Naive thymus-derived CD4-positive, alpha-beta T cell (primary cell): ENCODE results near the gene ZFP91. TPM values are rescaled to one million over a fixed set of nuclear protein-coding genes. Genes with fewer than 3 reads are reported as not detected.

Experiments used
- ATAC-seq: fragments of 150-1000 bp; cut with Tn5 transposase; 2 replicates; pipeline ENCODE4 v1.10.0; 2021; ENCODE audit warnings: mild to moderate bottlenecking, moderate library complexity
- CTCF ChIA-PET: fragments of 350-600 bp; sonication (Branson Sonifier 250); formaldehyde crosslinking; loops from one replicate; lab custom pipeline; 2021; ENCODE audit warnings: antibody characterized with exemption; lab: Charles Lee
- POLR2A ChIA-PET: fragments of 350-600 bp; sonication (Branson Sonifier 250); formaldehyde crosslinking; loops from one replicate; lab custom pipeline; 2021; ENCODE audit warnings: antibody characterized with exemption, inconsistent platforms; lab: Charles Lee
- DNase-seq, 9 donors: peaks; one replicate each; pipeline versions ENCODE4 v3.0.0 to v3.0.0-alpha.2; 2020 to 2022; ENCODE audit warnings: mixed read lengths in 1 of 9
- H3K27ac ChIP-seq: one replicate; pipeline ENCODE4 v1.7.0; 2013; ENCODE audit warnings: mild to moderate bottlenecking, low read depth, low read length, moderate library complexity
- H3K27me3 ChIP-seq, 2 donors: one replicate each; pipeline ENCODE4 v1.7.0; 2013; ENCODE audit warnings: low read length in 2 of 2, mild to moderate bottlenecking in 2 of 2, moderate library complexity in 2 of 2; ENCODE audit not compliant: control insufficient read depth in 2 of 2, insufficient read depth in 2 of 2
- H3K36me3 ChIP-seq, 3 experiments: 1 replicate in 2 of 3; 2 replicates in 1 of 3; pipeline ENCODE4 v1.7.0; 2013; ENCODE audit warnings: low read length in 3 of 3, mild to moderate bottlenecking in 3 of 3, moderate library complexity in 1 of 3; ENCODE audit not compliant: insufficient read depth in 3 of 3, control insufficient read depth in 2 of 3
- H3K4me1 ChIP-seq, 2 donors: one replicate each; pipeline ENCODE4 v1.7.0; 2013; ENCODE audit warnings: low read length in 2 of 2, mild to moderate bottlenecking in 2 of 2, moderate library complexity in 1 of 2; ENCODE audit not compliant: control insufficient read depth in 2 of 2, insufficient read depth in 2 of 2
- H3K4me3 ChIP-seq: 2 replicates; pipeline ENCODE4 v1.7.0; 2013; ENCODE audit warnings: mild to moderate bottlenecking, low read length
- H3K9me3 ChIP-seq, 3 experiments: 1 replicate in 2 of 3; 2 replicates in 1 of 3; pipeline ENCODE4 v1.7.0; 2013; ENCODE audit warnings: low read length in 3 of 3; ENCODE audit not compliant: control insufficient read depth in 2 of 3
- H3K27ac Mint-ChIP-seq, 9 donors: one replicate each; pipeline ENCODE4 v1.8.0; 2020 to 2022; ENCODE audit warnings: mixed read lengths in 9 of 9, mild to moderate bottlenecking in 8 of 9, moderate library complexity in 5 of 9, inconsistent platforms in 2 of 9
- H3K27me3 Mint-ChIP-seq, 5 donors: one replicate each; pipeline ENCODE4 v1.8.0; 2021 to 2022; ENCODE audit warnings: mixed read lengths in 5 of 5, mild to moderate bottlenecking in 1 of 5
- H3K36me3 Mint-ChIP-seq, 5 donors: one replicate each; pipeline ENCODE4 v1.8.0; 2020 to 2022; ENCODE audit warnings: mixed read lengths in 5 of 5, mild to moderate bottlenecking in 3 of 5, inconsistent platforms in 1 of 5
- H3K4me1 Mint-ChIP-seq, 7 donors: one replicate each; pipeline ENCODE4 v1.8.0; 2020 to 2022; ENCODE audit warnings: mixed read lengths in 7 of 7, mild to moderate bottlenecking in 3 of 7, inconsistent platforms in 1 of 7
- H3K4me3 Mint-ChIP-seq, 10 donors: one replicate each; pipeline ENCODE4 v1.8.0; 2020 to 2022; ENCODE audit warnings: mild to moderate bottlenecking in 10 of 10, mixed read lengths in 10 of 10, moderate library complexity in 6 of 10, inconsistent platforms in 2 of 10
- H3K9me3 Mint-ChIP-seq, 11 donors: one replicate each; pipeline ENCODE4 v1.8.0; 2020 to 2022; ENCODE audit warnings: mixed read lengths in 11 of 11, mild to moderate bottlenecking in 4 of 11, inconsistent platforms in 1 of 11, moderate library complexity in 1 of 11
- intact Hi-C, 2 donors: fragments of 100-400 bp; cut with micrococcal nuclease; formaldehyde crosslinking; loops; one replicate each; pipeline ENCODE4 v1.15.1; 2023
- polyA plus RNA-seq, 2 donors: library from polyadenylated mRNA; unstranded; fragments of 300-500 nt; fragmentation: Illumina TruSeq; gene quantifications; one replicate each; pipeline ENCODE4 v1.2.3, GENCODE V29; 2021
- total RNA-seq, 6 experiments: library from RNA in 5 of 6; stranded (reverse) in 5 of 6; gene quantifications; 1 replicate in 5 of 6; 2 replicates in 1 of 6; pipeline ENCODE4 v1.2.3 and lab custom pipeline; 2021 to 2026

The ZFP91 gene, protein sequence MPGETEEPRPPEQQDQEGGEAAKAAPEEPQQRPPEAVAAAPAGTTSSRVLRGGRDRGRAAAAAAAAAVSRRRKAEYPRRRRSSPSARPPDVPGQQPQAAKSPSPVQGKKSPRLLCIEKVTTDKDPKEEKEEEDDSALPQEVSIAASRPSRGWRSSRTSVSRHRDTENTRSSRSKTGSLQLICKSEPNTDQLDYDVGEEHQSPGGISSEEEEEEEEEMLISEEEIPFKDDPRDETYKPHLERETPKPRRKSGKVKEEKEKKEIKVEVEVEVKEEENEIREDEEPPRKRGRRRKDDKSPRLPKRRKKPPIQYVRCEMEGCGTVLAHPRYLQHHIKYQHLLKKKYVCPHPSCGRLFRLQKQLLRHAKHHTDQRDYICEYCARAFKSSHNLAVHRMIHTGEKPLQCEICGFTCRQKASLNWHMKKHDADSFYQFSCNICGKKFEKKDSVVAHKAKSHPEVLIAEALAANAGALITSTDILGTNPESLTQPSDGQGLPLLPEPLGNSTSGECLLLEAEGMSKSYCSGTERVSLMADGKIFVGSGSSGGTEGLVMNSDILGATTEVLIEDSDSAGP
- total RNA-seq = 10 to 100 TPM; 36.9 to 53.8 (median 40.9) TPM
- polyA plus RNA-seq = 1 to 10 TPM; 6.5 to 7.2 TPM
- 58.4 reads per million, percentile 74 among the genes with 10 or more reads in this experiment for total RNA-seq (lab: John Stamatoyannopoulos, UW)

DNA sequence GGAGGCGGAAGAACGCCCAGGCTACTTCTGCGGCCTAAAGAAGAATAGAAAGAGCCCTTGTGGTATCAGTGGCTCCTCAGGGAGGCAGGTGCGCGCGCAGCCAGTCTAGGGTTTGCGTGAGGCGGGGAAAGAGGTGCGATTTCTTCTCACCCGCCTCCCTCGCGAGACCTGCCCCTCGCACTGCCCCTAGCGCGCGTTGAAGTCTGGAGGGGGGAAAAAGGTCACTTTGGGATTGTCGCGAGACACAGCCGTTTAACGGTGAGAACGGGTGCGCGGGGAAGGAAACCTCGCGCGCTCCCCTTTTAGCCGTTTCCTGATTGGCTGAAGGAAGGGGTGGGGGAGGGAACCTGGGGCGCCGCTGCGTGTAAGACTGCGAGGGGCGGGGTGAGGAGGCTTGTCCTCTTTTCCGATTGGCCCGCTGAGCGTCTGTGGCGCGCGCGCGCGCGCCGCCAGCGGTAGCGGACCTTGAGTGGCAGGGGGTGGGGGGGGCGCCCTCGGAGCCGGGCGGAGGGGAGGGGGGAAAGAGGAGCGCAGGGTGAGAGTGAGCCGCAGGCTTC is at the start of gene ZFP91:
TSS of gene ZFP91 (plus strand) at position 429 of the 557 bp plus-strand sequence. CDS start 219 bp downstream, outside the sequence.
- Histone ChIP-seq H3K27me3 (no peaks in the 10 kb centered on the region), H3K9me3 (no peaks in the 10 kb centered on the region), H3K36me3 (peaks cover 0 to 4% (median 0%) of the 10 kb centered on the region in 3 experiments), H3K27ac (peak within 1 kb of the TSS; percentile 98), H3K4me1 (peaks cover 42 to 59% of the 10 kb centered on the region in 2 donors), H3K4me3 (peak within 1 kb of the TSS; percentile 99)
- POLR2A ChIA-PET = interaction anchor here (1.0 to 8.6 kb wide), 11 partner anchors 11 to 1253 kb away, joined by 3 to 140 read pairs (median 4); partner anchors contain the start of genes OSBP and SELENOH
- DNase-seq = peak; percentile 84 to 98 (median 94)
- intact Hi-C loops = loop anchor here (1.0 to 10.0 kb wide), 24 partner anchors 10 to 1253 kb away; partner anchors contain the start of genes CLP1 (in 2 of the 2), MED19 (in 2 of the 2), PATL1 (in 2 of the 2) and SELENOH (in 2 of the 2)
- CTCF ChIA-PET = interaction anchor here (0.6 to 3.3 kb wide), 6 partner anchors 11 to 148 kb away, joined by 3 to 27 read pairs (median 15); no protein-coding TSS in a partner anchor
- Mint-ChIP-seq H3K4me3 (peak within 1 kb of the TSS; percentile 95 to 100 (median 98)), H3K9me3 (peaks cover 0 to 10% (median 0%) of the 10 kb centered on the region in 11 donors), H3K4me1 (peaks cover 31 to 81% (median 74%) of the 10 kb centered on the region in 7 donors), H3K27me3 (peaks cover 0 to 5% (median 0%) of the 10 kb centered on the region in 5 donors), H3K36me3 (peaks cover 0 to 24% (median 0%) of the 10 kb centered on the region in 5 donors), H3K27ac (peak within 1 kb of the TSS; percentile 98 to 100 (median 100))
- peak; percentile 74 for ATAC-seq

DNA sequence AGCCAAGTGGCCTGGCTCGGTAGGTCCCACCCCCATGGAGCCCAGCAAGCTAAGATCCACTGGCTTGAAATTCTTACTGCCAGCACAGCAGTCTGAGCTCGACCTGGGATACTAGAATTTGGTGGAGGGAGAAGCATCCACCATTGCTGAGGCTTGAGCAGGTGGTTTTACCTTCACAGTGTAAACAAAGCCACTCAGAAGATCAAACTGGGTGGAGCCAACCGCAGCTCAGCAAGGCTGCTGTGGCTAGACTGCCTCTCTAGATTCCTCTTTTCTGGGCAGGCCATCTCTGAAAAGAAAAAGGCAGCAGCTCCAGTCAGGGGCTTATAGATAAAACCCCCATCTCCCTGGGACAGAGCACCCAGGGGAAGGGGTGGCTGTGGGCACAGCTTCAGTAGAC is 48.6 kb upstream of the ZFP91 start:
- Mint-ChIP-seq H3K4me1 (peaks cover 9 to 89% (median 55%) of the 10 kb centered on the region in 7 donors), H3K36me3 (peaks cover 33 to 66% (median 58%) of the 10 kb centered on the region in 5 donors), H3K27ac (peak overlapping the region; percentile 59 to 99 (median 90)), H3K27me3 (no peaks in the 10 kb centered on the region), H3K9me3 (peaks cover 0 to 24% (median 6%) of the 10 kb centered on the region in 11 donors), H3K4me3 (peak overlapping the region; percentile 10 to 73 (median 57))
- intact Hi-C loops = loop anchor here in 1 of 2 donors (1.0 to 2.0 kb wide), 3 partner anchors 9 to 27 kb away; no protein-coding TSS in a partner anchor
- Histone ChIP-seq H3K4me1 (peaks cover 7 to 41% of the 10 kb centered on the region in 2 donors), H3K36me3 (peaks cover 8 to 47% (median 10%) of the 10 kb centered on the region in 3 experiments), H3K4me3 (peak overlapping the region; percentile 6), H3K27me3 (no peaks in the 10 kb centered on the region), H3K27ac (peak overlapping the region; percentile 65), H3K9me3 (peaks cover 0 to 5% (median 0%) of the 10 kb centered on the region in 3 experiments)
- ATAC-seq (peak; percentile 81), DNase-seq (peak in 7 of 9 donors; percentile 49 to 73 (median 64))
- CTCF ChIA-PET = interaction anchor here (0.8 to 3.7 kb wide), 2 partner anchors 32 to 38 kb away, joined by 3 to 18 read pairs; no protein-coding TSS in a partner anchor
- POLR2A ChIA-PET = interaction anchor here (1.0 to 11.7 kb wide), 8 partner anchors 9 to 788 kb away, joined by 3 to 140 read pairs (median 3); partner anchors contain the start of genes LPXN, SELENOH and ZFP91

DNA sequence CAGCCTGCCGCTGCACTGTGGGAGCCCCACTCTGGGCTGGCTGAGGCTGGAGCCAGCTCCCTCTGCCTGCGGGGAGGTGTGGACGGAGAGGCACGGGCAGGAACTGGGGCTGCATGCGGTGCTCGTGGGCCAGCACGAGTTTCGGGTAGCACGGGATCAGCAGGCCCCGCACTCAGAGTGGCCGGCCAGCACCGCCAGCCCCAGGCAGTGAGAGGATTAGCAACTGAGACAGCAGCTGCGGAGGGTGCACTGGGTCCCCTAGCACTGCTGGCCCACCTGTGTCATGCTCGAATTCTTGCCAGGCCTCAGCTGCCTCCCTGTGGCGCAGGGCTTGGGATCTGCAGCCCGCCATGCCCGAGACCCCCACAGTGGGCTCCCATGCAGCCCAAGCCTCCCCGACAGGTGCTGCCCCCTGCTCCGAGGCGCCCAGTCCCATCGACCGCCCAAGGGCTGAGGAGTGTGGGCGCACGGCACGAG is 47.0 kb upstream of the ZFP91 start:
- H3K27ac ChIP-seq = peak overlapping the region; percentile 7
- ChIA-PET POLR2A (interaction anchor here (11.7 kb wide), 1 partner anchor 45 kb away, joined by 140 read pairs; the partner anchor contains the start of genes LPXN and ZFP91), CTCF (no interaction called here)
- H3K36me3 ChIP-seq = peaks cover 8 to 44% (median 10%) of the 10 kb centered on the region in 3 experiments
- ATAC-seq (no peak), DNase-seq (no peak)
- peak overlapping the region in 5 of 9 donors; percentile 59 to 99 (median 91) for H3K27ac Mint-ChIP-seq
- no peak overlapping the region for H3K4me3 ChIP-seq
- H3K27me3 Mint-ChIP-seq = no peaks in the 10 kb centered on the region
- H3K4me3 Mint-ChIP-seq = no peak overlapping the region
- no peaks in the 10 kb centered on the region for H3K27me3 ChIP-seq
- intact Hi-C loops = loop anchor here in 1 of 2 donors (2.0 kb wide), 2 partner anchors 13 to 25 kb away; no protein-coding TSS in a partner anchor
- peaks cover 0 to 24% (median 6%) of the 10 kb centered on the region in 11 donors for H3K9me3 Mint-ChIP-seq
- peaks cover 0 to 5% (median 0%) of the 10 kb centered on the region in 3 experiments for H3K9me3 ChIP-seq
- H3K4me1 Mint-ChIP-seq = peaks cover 14 to 87% (median 61%) of the 10 kb centered on the region in 7 donors
- H3K4me1 ChIP-seq = peaks cover 0 to 24% of the 10 kb centered on the region in 2 donors
- peaks cover 43 to 78% (median 68%) of the 10 kb centered on the region in 5 donors for H3K36me3 Mint-ChIP-seq

DNA sequence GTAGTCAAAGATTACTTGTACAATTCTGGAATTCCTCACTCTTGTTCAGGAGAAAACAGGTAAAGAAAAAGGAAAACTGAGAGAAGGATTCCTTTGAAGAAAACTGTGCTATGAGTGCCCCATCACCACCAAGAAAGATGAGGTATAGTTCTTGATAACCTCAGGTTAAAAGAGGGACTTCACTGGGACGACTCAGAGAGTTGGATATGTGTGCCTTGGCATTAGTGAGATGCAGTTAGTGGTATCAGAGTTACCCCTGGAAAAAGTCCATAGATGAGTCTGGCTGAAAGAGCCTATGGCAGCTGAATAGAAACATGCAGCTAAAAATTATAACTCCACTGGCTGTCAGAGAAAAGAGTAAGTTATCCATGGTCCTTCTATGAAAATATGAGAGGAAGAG is 32.0 kb upstream of the ZFP91 start:
- no peak overlapping the region for H3K4me3 ChIP-seq
- Mint-ChIP-seq H3K4me3 (no peak overlapping the region), H3K27ac (peak overlapping the region in 7 of 9 donors; percentile 6 to 82 (median 53)), H3K9me3 (peaks cover 0 to 18% (median 3%) of the 10 kb centered on the region in 11 donors), H3K36me3 (peaks cover 41 to 87% (median 79%) of the 10 kb centered on the region in 5 donors), H3K4me1 (peaks cover 2 to 49% (median 25%) of the 10 kb centered on the region in 7 donors), H3K27me3 (no peaks in the 10 kb centered on the region)
- CTCF ChIA-PET = no interaction called here
- peaks cover 35 to 69% (median 47%) of the 10 kb centered on the region in 3 experiments for H3K36me3 ChIP-seq
- H3K4me1 ChIP-seq = peaks cover 0 to 12% of the 10 kb centered on the region in 2 donors
- H3K27ac ChIP-seq = no peak overlapping the region
- no peaks in the 10 kb centered on the region for H3K9me3 ChIP-seq
- intact Hi-C loops = loop anchor here in 1 of 2 donors (1.0 to 2.0 kb wide), 2 partner anchors 10 to 16 kb away; no protein-coding TSS in a partner anchor
- ATAC-seq (no peak), DNase-seq (no peak)
- POLR2A ChIA-PET = interaction anchor here (1.2 to 1.5 kb wide), 3 partner anchors 13 to 31 kb away, joined by 3 to 4 read pairs (median 3); no protein-coding TSS in a partner anchor
- no peaks in the 10 kb centered on the region for H3K27me3 ChIP-seq

DNA sequence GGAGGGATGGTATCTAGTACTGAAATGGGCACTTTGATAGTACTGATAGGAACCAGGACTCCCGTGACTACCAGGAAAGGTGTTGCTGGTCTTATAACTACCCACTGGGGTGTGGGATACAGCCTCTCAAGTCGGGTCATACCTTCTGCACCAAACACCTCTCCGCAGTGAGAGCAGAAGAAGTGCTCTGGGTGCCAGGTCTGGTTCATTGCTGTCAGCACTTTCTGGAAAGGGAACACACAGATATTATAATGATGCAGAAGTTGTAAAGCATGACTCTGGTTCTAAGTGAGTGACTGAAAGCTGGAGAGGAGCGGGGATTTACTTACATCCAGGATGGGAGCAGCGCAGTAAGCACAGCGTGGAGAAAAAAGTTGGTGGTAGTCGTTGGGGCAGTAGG is 29.2 kb upstream of the ZFP91 start:
- Mint-ChIP-seq H3K4me1 (peaks cover 1 to 49% (median 20%) of the 10 kb centered on the region in 7 donors), H3K27ac (peak overlapping the region in 1 of 9 donors; percentile 63), H3K4me3 (no peak overlapping the region), H3K36me3 (peaks cover 53 to 95% (median 92%) of the 10 kb centered on the region in 5 donors), H3K27me3 (no peaks in the 10 kb centered on the region), H3K9me3 (peaks cover 0 to 18% (median 3%) of the 10 kb centered on the region in 11 donors)
- H3K36me3 ChIP-seq = peaks cover 44 to 97% (median 51%) of the 10 kb centered on the region in 3 experiments
- H3K4me1 ChIP-seq = no peaks in the 10 kb centered on the region
- H3K9me3 ChIP-seq = no peaks in the 10 kb centered on the region
- H3K27ac ChIP-seq = no peak overlapping the region
- H3K4me3 ChIP-seq = no peak overlapping the region
- no peak for ATAC-seq
- DNase-seq = no peak
- ChIA-PET CTCF (interaction anchor here (0.9 kb wide), 1 partner anchor 18 kb away, joined by 3 read pairs; no protein-coding TSS in a partner anchor), POLR2A (interaction anchor here (0.9 kb wide), 1 partner anchor 23 kb away, joined by 3 read pairs; no protein-coding TSS in a partner anchor)
- intact Hi-C loops = no loop called here
- no peaks in the 10 kb centered on the region for H3K27me3 ChIP-seq
